Dermis microvascular lymphatic vessel endothelial cell (primary cell): ENCODE measurements around the gene P2RY4. TPM values are rescaled to one million over a fixed set of nuclear protein-coding genes. Genes with fewer than 3 reads are reported as not detected.
"Not testable (repeated sequence)": the region's sequence is repeated elsewhere in the genome, so short reads cannot be mapped to it uniquely, and the experiment has no call there.

Source experiments
- DNase-seq, 2 donors: peaks; one replicate each; pipeline versions ENCODE4 v3.0.0 to v3.0.0-alpha.2; 2010; ENCODE audit warnings: low read depth in 2 of 2
- total RNA-seq: library from RNA; depleted of rRNA; stranded (reverse); fragments of >200 nt; gene quantifications from 2 replicates; pipeline ENCODE4 v1.2.1, GENCODE V29; 2014

P2RY4 gene
- total RNA-seq, 1 donor from 2014 or later, result not detected

DNA sequence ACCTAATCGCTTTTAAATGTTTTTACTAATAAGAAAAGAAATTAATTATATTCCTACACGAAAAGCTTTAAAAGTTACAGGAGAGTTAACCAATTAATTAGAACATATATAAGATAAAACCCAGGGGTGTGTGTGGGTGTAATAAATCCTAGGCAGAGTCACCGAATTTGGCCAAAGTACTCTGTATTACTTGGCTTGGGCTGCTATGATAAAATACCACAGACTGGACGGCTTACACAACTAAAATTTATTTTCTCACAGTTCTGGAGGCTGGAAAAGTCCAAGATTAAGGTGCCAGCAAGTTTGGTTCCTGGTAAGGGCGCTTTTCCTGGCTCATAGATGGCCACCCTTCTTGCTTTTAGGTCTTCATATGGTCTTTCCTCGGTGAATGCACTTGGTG, 15.1 kb downstream of the P2RY4 start:
- no peak for DNase-seq

DNA sequence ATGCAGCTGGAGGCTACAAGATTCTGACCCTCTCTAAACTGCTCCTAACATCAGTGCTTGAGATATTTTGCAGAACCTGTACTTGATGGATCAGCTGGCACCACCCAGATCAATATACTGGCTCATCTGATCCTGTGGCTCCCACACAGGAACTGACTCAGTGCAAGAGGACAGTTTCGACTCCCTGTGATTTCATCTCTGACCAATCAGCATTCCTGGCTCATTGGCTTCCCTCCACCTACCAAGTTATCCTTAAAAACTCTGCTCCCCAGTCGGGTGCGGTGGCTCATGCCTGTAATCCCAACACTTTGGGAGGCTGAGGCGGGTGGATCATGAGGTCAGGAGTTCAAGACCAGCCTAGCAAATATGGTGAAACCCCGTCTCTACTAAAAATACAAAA, 16.4 kb downstream of the P2RY4 start:
- not testable (repeated sequence) for DNase-seq

GRCh38 chrX:70241501-70241900, 18.5 kb downstream of the P2RY4 start:
- DNase-seq, result no peak

DNA sequence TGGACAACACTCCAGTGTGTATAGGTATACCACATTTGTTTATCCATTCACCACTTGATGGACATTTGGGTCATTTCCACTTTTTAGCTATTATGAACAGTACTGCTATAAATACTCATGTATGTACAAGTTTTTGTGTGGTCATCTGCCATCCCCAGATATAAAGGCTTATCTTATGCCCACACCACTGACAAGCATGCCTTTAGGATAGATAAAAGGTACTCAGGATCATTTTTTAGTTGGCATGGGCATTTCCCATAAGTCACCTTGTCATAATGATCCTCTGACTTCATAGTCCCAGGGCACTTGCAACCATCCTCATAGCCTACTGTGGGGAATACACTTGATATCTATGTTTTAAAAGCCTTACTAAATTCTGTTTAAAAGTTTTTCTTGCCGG, 19.3 kb downstream of the P2RY4 start:
- no peak for DNase-seq

GRCh38 chrX:70234355-70234754, 25.6 kb downstream of the P2RY4 start, which contains the start of gene AWAT1:
AWAT1 (plus strand) TSS chrX:70234655; CDS start chrX:70234696, 41 bp downstream.
- no peak for DNase-seq

- DNase-seq, result no peak
These were observed 28.3 kb downstream of the P2RY4 start for GRCh38 chrX:70231666-70232065.

DNA sequence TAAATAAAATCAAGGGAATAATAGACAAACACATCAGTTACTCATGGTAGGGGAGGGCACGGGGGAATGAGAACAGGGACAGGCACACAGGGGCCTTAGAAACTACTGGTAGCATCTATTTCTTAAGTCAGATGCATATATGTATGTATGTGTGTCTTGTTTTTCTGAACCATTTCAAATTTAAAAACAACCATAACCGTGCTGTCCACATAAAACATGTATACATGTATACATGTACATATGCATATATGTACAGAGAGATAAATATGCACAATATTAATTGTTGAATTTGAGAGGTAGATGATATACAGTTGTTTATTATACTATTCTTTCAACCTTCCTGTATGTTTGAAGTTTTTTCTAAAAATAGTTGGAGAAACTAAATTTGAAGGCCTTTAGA, 33.3 kb downstream of the P2RY4 start:
- DNase-seq, result no peak

- no peak for DNase-seq
These were observed 34.0 kb downstream of the P2RY4 start for GRCh38 chrX:70226048-70226447.

DNA sequence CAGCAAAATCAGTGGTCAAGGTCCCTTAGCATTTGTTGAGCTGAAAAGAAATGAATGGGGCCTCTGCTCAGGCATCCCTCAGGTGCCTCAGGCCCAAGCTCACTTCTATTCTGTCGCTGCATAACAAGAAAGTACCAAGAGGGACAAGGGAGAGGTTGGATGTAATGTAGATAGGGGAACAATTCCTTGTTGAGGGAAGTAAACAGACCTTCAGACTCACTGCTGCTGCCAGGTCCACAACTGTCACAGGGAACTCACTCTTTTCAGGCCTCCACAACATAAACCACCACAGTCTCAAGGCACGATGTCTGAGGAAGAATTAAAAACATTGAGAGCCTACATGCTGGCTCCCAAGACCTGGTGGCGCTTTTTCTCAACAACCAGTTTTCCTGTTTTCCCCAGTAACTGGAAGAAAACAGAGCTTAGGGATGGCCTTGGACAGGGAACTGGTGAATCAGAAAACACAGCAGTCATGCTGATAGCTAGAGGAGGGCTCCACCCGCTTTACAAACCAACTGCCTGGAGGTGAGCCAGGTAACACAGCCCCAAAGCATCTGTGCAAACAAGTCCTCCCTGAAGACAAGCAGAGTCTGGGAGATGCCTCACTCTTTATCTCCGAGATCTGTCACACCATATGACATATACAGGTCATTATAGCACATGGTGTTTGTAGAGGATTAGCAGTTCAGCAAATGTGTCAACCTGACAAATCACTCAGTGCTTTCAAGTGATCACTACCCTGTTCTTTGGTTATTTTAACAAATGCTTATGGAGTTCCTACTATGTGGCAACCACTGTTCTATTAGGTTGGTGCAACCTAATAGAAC, 39.9 kb downstream of the P2RY4 start:
- no peak for DNase-seq

GRCh38 chrX:70209570-70209969, 50.4 kb downstream of the P2RY4 start:
- DNase-seq, result not testable (repeated sequence)

GRCh38 chrX:70208479-70208878, 51.5 kb downstream of the P2RY4 start:
- DNase-seq, result no peak

Other genes starting within 250 kb of the P2RY4 start
- gene AWAT2, start 210.3 kb downstream of the P2RY4 start, total RNA-seq, result 0.38 and 0.51 TPM in 2 replicates
- not detected in 2 replicates for gene OTUD6A, start 197.7 kb downstream of the P2RY4 start, total RNA-seq
- 51.5 and 71.1 TPM in 2 replicates for gene IGBP1, start 126.8 kb downstream of the P2RY4 start, total RNA-seq
- gene DGAT2L6, start 82.7 kb downstream of the P2RY4 start, total RNA-seq, result not detected in 2 replicates
- not detected in 2 replicates for gene AWAT1, start 25.5 kb downstream of the P2RY4 start, total RNA-seq
- not detected in 2 replicates for gene ARR3, start 8.1 kb upstream of the P2RY4 start, total RNA-seq
- not detected in 2 replicates for gene RAB41, start 22.0 kb upstream of the P2RY4 start, total RNA-seq
- gene PDZD11, start 29.7 kb upstream of the P2RY4 start, total RNA-seq, result 28.5 and 35.9 TPM in 2 replicates
- 4.3 and 9.5 TPM in 2 replicates for gene KIF4A, start 29.9 kb upstream of the P2RY4 start, total RNA-seq
- gene GDPD2, start 163.1 kb upstream of the P2RY4 start, total RNA-seq, result not detected in 2 replicates
- gene DLG3, start 184.6 kb upstream of the P2RY4 start, total RNA-seq, result 0.89 and 0.90 TPM in 2 replicates